SKM-1 (cell line): ENCODE data around the gene MAOA.
"Not testable (repeated sequence)": the region's sequence is repeated elsewhere in the genome, so short reads cannot be mapped to it uniquely, and the experiment has no call there.

Experiments used
- DNase-seq: peaks from one replicate; lab custom pipeline; 2025; ENCODE audit not compliant: unreplicated experiment; lab: John Stamatoyannopoulos, UW

Gene MAOA

GRCh38 chrX:43716144-43716543 is 60.0 kb downstream of the MAOA start:
- DNase-seq: no peak

- DNase-seq: no peak
These were observed 60.6 kb downstream of the MAOA start for GRCh38 chrX:43716696-43717095.

- DNase-seq: no peak
These were observed 61.1 kb downstream of the MAOA start for GRCh38 chrX:43717161-43717560.

GRCh38 chrX:43718081-43718480 is 62.0 kb downstream of the MAOA start:
- no peak for DNase-seq

GRCh38 chrX:43718546-43718945 is 62.4 kb downstream of the MAOA start:
- no peak for DNase-seq

GRCh38 chrX:43718956-43719355 is 62.9 kb downstream of the MAOA start:
- DNase-seq: no peak

- DNase-seq: no peak
These were observed 64.0 kb downstream of the MAOA start for GRCh38 chrX:43720082-43720481.

- DNase-seq: no peak
These were observed 64.9 kb downstream of the MAOA start for GRCh38 chrX:43720961-43721360.

GRCh38 chrX:43725227-43725626 is 69.1 kb downstream of the MAOA start:
- DNase-seq: not testable (repeated sequence)

- DNase-seq: not testable (repeated sequence)
These were observed 71.2 kb downstream of the MAOA start for GRCh38 chrX:43727254-43727653.

- DNase-seq: no peak
These were observed 71.9 kb downstream of the MAOA start for GRCh38 chrX:43728002-43728401.

- no peak for DNase-seq
These were observed 72.9 kb downstream of the MAOA start for GRCh38 chrX:43728966-43729365.

GRCh38 chrX:43731086-43731485 is 75.0 kb downstream of the MAOA start:
- DNase-seq: no peak

- no peak for DNase-seq
These were observed 77.6 kb downstream of the MAOA start for GRCh38 chrX:43733699-43734098.

- DNase-seq: no peak
These were observed 78.3 kb downstream of the MAOA start for GRCh38 chrX:43734444-43734843.

GRCh38 chrX:43735534-43735933 is 79.4 kb downstream of the MAOA start:
- DNase-seq: no peak

- no peak for DNase-seq
These were observed 79.9 kb downstream of the MAOA start for GRCh38 chrX:43735957-43736356.

- DNase-seq: no peak
These were observed 85.9 kb downstream of the MAOA start for GRCh38 chrX:43741843-43742573.

GRCh38 chrX:43743100-43743822 is 87.2 kb downstream of the MAOA start:
- no peak for DNase-seq

- DNase-seq: no peak
These were observed 88.2 kb downstream of the MAOA start for GRCh38 chrX:43744284-43744683.

GRCh38 chrX:43745938-43746721 is 90.0 kb downstream of the MAOA start:
- no peak for DNase-seq

GRCh38 chrX:43747476-43747875 is 91.4 kb downstream of the MAOA start:
- no peak for DNase-seq
